NCI-H2171 (cell line): Measurements from ENCODE around the gene TXLNG.
"Not testable (repeated sequence)": the region's sequence is repeated elsewhere in the genome, so short reads cannot be mapped to it uniquely, and the experiment has no call there.

Experiments
- DNase-seq: peaks from one replicate; lab custom pipeline; 2025; lab: John Stamatoyannopoulos, UW

Gene TXLNG

GRCh38 chrX:16786139-16786790 lies at the start of gene TXLNG:
TXLNG (plus strand) TSS chrX:16786466; CDS start chrX:16786488, 22 bp downstream.
- DNase-seq = peak; percentile 93

GRCh38 chrX:16737024-16737423 lies 49.2 kb upstream of the TXLNG start:
- no peak for DNase-seq

- no peak for DNase-seq
Measured at GRCh38 chrX:16739574-16739973, 46.7 kb upstream of the TXLNG start.

GRCh38 chrX:16743604-16744325 lies 42.5 kb upstream of the TXLNG start:
- DNase-seq = no peak

- no peak for DNase-seq
Measured at GRCh38 chrX:16745102-16745501, 41.2 kb upstream of the TXLNG start.

GRCh38 chrX:16745659-16746058 lies 40.6 kb upstream of the TXLNG start:
- no peak for DNase-seq

- DNase-seq = no peak
Measured at GRCh38 chrX:16748425-16748824, 37.8 kb upstream of the TXLNG start.

GRCh38 chrX:16750136-16750535 lies 36.1 kb upstream of the TXLNG start:
- DNase-seq = no peak

GRCh38 chrX:16754019-16754418 lies 32.2 kb upstream of the TXLNG start:
- no peak for DNase-seq

- DNase-seq = no peak
Measured at GRCh38 chrX:16756724-16757123, 29.5 kb upstream of the TXLNG start.

GRCh38 chrX:16761500-16761899 lies 24.8 kb upstream of the TXLNG start:
- DNase-seq = not testable (repeated sequence)

- DNase-seq = no peak
Measured at GRCh38 chrX:16762579-16762978, 23.7 kb upstream of the TXLNG start.

- DNase-seq = no peak
Measured at GRCh38 chrX:16765594-16765993, 20.7 kb upstream of the TXLNG start.

GRCh38 chrX:16770970-16771482 lies 15.2 kb upstream of the TXLNG start:
- no peak for DNase-seq

- DNase-seq = peak; percentile 3
Measured at GRCh38 chrX:16771483-16772398, 14.5 kb upstream of the TXLNG start.

GRCh38 chrX:16772460-16772859 lies 13.8 kb upstream of the TXLNG start:
- DNase-seq = no peak

- DNase-seq = no peak
Measured at GRCh38 chrX:16774746-16775145, 11.5 kb upstream of the TXLNG start.

GRCh38 chrX:16778545-16778944 lies 7.7 kb upstream of the TXLNG start:
- no peak for DNase-seq

- no peak for DNase-seq
Measured at GRCh38 chrX:16778993-16779392, 7.3 kb upstream of the TXLNG start.

- not testable (repeated sequence) for DNase-seq
Measured at GRCh38 chrX:16779815-16780214, 6.5 kb upstream of the TXLNG start.

- no peak for DNase-seq
Measured at GRCh38 chrX:16783452-16783851, 2.8 kb upstream of the TXLNG start.

GRCh38 chrX:16784440-16784839 lies 1.8 kb upstream of the TXLNG start:
- not testable (repeated sequence) for DNase-seq
